HG02885 (cell line): ENCODE measurements around the gene SLC11A1.

Source experiments
- ATAC-seq: cut with Tn5 transposase; IDR thresholded peaks from one replicate; pipeline ENCODE4 v1.9.1; 2021; ENCODE audit warnings: mild to moderate bottlenecking; ENCODE audit not compliant: unreplicated experiment, poor library complexity

SLC11A1 gene

GRCh38 chr2:218392891-218393462 lies 10.9 kb downstream of the SLC11A1 start:
- ATAC-seq, result no peak

- no peak for ATAC-seq
Observed at GRCh38 chr2:218393750-218394290, 11.7 kb downstream of the SLC11A1 start.

GRCh38 chr2:218394298-218395089 lies 12.4 kb downstream of the SLC11A1 start:
- no peak for ATAC-seq

- no peak for ATAC-seq
Observed at GRCh38 chr2:218395090-218395444, 13.0 kb downstream of the SLC11A1 start.

GRCh38 chr2:218395456-218395825 lies 13.4 kb downstream of the SLC11A1 start:
- ATAC-seq, result no peak

GRCh38 chr2:218395826-218396687 lies 14.0 kb downstream of the SLC11A1 start:
- ATAC-seq, result peak; percentile 56

- no peak for ATAC-seq
Observed at GRCh38 chr2:218396688-218397462, 14.8 kb downstream of the SLC11A1 start.

- no peak for ATAC-seq
Observed at GRCh38 chr2:218397463-218397819, 15.4 kb downstream of the SLC11A1 start.

GRCh38 chr2:218397820-218398436 lies 15.9 kb downstream of the SLC11A1 start:
- ATAC-seq, result peak; percentile 28

- peak; percentile 23 for ATAC-seq
Observed at GRCh38 chr2:218398437-218399390, 16.6 kb downstream of the SLC11A1 start.

GRCh38 chr2:218399391-218400166 lies 17.5 kb downstream of the SLC11A1 start, which contains the start of gene CTDSP1:
Gene CTDSP1 (plus strand): TSS chr2:218399868. CDS start chr2:218400091, 223 bp downstream.
- peak; percentile 45 for ATAC-seq

- no peak for ATAC-seq
Observed at GRCh38 chr2:218400167-218400929, 18.3 kb downstream of the SLC11A1 start.

GRCh38 chr2:218400930-218401881 lies 19.1 kb downstream of the SLC11A1 start:
- no peak for ATAC-seq

GRCh38 chr2:218401890-218402289 lies 19.8 kb downstream of the SLC11A1 start:
- no peak for ATAC-seq

GRCh38 chr2:218402491-218402901 lies 20.4 kb downstream of the SLC11A1 start:
- no peak for ATAC-seq

GRCh38 chr2:218402911-218403411 lies 20.9 kb downstream of the SLC11A1 start:
- no peak for ATAC-seq
